DND-41 (cell line): Measurements from ENCODE around the gene PRKAG2.

ENCODE experiments used
- CTCF ChIP-seq: IDR thresholded peaks from 2 replicates; pipeline ENCODE4 v1.5.1; 2012; ENCODE audit warnings: borderline replicate concordance, low read length, moderate library complexity, mild to moderate bottlenecking; ENCODE audit not compliant: poor library complexity, severe bottlenecking; ENCODE audit errors: extremely low read depth
- EZH2 ChIP-seq: IDR thresholded peaks from 3 replicates; pipeline ENCODE4 v1.6.1; 2012; ENCODE audit warnings: borderline replicate concordance, low read depth, mild to moderate bottlenecking, moderate library complexity, low read length, inconsistent platforms; ENCODE audit not compliant: severe bottlenecking

- no peak for TF ChIP-seq CTCF
- no peak for TF ChIP-seq EZH2
These were observed 179.0 kb downstream of the PRKAG2 start for GRCh38 chr7:151697942-151698341.
